Stimulated activated CD4-positive, alpha-beta T cell treated with anti-CD3 and anti-CD28 coated beads, Interleukin-15, amount 100 ng/mL, for 48 hours (primary cell): ENCODE data around the gene ZDHHC5.
"Not testable (repeated sequence)": the region's sequence is repeated elsewhere in the genome, so short reads cannot be mapped to it uniquely, and the experiment has no call there.

Experiments used
- DNase-seq, 2 donors: peaks; one replicate each; pipeline ENCODE4 v3.0.0-alpha.2; 2020; ENCODE audit warnings: low read depth in 2 of 2

The ZDHHC5 gene

DNA sequence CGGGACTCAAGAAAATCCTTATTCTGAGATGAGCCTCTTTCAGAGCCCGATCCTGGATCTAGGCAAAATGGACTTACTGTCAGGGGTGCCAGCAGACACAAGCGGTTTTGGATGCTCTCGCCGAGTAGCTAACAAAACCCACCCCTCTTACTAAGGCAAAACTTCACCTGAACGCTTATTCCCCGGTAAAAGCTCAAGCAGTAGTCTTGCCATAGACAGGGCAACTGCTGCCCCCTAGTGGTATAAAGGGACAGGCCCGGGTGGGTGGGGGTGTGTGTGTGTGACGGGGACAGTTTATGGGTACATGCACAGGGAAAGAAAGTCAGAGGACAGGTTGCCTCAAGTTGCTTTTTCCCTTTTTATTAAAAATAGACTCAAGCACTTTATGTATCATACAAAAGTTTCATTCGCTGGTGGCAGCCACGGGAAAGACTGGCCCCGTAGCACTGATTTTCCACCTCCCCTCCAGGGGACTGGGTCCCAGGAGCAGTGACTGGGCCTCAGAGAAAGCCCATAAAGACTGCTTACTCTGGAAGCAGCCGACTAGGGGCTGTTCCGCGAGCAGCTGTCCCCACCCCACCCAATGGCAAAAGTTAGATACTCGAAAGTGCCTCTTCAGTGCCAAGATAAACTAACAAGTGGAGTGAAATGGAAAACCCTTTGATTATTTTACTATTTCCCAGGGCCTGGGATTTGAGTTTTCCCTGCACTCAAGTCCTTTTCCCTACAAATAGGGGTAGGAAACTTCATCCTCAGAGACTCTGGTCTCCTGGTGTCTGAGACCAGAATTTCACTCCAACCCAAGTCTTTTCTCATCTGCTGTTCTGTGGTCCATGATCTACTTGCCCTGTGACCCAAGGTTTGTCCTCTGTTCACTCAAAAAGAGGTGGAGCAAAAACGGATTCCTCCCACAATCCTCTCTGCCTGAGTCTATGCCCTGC, 22.9 kb upstream of the ZDHHC5 start:
- peak; percentile 78 to 86 for DNase-seq

DNA sequence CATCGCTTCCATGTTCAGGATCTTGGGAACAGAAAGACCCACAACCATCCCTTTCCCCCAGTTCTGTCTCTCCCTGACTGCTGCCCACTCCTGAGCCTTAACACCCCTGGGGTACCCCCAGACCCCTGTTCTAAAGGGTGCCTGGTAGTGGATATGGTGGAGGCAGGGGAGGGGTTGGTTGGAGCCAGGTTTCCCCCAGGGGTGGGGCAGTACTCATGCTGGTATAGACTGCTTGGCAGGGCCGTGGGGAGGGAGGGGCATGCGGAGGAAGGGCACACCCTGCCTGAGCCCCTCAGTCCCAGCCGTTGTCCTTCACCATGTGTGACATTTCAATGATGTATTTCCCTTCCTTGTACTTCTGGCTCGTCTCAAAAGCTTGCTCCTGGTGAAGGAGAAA, 22.2 kb upstream of the ZDHHC5 start:
- DNase-seq = no peak

DNA sequence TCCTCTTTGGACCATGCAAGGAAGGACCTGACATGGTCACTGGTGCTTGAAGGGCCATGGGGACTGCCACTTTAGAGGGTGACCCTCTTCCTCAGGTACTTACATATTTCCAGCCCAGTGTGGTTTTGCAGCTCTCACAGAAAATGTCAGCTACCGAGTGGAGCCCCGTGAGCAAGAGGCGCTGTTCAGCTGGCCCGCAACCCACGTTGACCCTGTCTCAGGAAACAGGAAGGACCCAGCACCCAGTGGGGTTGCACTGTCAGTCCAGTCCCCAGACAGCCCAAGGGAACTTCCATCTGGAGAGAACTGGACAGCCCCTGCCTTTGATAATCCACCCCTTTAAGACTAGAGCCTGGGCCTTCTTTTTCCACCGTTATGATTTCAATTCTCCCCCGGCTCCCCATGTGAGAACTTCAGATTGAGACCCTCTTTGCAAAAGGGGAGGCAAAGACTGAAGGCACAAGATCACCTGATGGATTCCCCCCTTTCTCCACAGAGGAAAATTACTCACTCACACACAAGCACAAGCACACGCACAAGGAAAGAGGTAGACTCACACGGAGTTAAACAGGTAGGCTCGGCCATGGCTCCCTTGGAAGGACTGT, 21.6 kb upstream of the ZDHHC5 start:
- no peak for DNase-seq

DNA sequence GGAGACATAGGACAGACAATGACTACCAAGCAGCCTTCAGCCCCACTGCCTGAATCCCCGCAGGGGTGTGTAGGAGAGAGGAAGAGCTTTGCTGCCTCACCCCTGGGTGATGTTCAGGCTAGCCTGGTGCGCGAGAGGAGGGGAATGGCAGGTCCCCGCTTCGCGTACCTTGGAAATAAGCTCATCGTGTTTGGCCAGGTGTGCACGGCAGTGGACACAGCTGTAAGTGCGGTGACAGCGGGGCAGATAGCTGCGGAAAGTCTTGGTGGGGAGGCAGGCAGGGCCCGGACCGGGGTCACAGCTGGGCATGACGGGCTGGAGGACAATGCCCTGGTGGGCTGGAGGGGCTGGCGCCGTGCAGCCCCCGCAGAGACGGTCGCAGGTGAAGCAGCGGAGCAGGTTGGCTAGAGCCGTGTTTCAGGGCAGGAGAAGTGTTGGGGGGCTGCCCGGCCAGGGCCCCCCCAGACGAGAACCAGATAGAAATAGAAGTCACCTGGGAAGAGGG, 21.1 kb upstream of the ZDHHC5 start:
- no peak for DNase-seq

DNA sequence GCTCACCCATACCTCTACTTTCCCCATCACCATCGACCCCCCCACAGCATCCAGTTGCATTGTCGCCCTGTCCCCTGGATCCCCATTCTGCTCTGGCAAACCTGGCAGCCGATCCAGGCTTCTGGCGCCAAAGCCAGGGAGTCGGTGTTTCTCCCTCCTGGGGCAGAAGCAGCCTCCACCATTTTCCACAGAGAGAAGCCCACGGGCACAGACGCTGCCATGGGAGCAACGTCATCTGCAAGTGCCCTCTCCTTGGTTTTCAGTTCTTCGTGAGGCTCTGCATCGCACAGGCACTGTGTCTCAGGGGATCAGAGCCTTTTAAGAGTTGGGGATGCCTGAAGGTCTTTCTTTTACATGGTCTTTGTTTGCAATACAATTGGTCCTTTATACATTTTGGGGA, 20.5 kb upstream of the ZDHHC5 start:
- no peak for DNase-seq

DNA sequence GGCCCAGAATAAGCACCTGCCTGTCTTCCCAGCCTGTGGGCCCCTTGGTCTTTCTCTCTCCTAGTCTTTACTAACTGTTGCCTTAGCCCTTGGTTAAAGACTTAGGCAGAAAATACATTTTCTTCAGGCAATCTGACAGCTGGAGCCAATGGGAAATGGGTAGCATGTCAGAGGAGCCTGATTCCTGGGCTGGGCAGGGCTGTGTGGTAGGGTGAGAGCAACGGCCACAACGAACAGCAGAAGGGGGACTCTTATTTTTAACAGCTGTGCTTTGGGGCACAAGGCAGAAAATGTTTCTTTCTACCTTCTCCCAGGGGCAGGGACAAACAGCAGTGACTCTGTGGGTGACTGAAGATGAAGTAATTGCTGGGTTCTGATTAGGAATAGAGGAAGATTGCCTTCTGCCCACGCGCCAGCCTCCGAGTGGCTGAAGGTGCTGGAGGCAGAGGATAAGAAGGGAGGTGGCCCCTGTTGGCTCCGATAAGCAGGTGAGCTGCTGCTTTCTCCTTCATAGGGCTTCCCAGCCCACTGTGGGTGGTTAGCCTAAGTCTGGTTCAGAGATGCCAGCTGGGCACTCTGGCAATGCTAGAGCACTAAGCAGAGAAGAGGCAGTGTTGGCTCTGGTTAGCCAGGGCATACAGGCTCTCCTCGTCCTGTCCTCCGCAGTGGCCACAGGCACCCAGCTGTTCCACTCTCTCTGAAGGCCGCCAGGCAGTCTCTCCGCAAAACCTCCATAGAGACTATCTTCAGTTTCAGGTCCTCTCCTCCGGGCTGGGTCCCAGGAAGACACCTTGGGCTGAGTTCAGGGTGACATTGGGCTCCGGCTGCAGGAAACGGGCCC, 19.7 kb upstream of the ZDHHC5 start:
- no peak for DNase-seq

- DNase-seq = no peak
Observed at GRCh38 chr11:57648801-57649735, 18.8 kb upstream of the ZDHHC5 start.

DNA sequence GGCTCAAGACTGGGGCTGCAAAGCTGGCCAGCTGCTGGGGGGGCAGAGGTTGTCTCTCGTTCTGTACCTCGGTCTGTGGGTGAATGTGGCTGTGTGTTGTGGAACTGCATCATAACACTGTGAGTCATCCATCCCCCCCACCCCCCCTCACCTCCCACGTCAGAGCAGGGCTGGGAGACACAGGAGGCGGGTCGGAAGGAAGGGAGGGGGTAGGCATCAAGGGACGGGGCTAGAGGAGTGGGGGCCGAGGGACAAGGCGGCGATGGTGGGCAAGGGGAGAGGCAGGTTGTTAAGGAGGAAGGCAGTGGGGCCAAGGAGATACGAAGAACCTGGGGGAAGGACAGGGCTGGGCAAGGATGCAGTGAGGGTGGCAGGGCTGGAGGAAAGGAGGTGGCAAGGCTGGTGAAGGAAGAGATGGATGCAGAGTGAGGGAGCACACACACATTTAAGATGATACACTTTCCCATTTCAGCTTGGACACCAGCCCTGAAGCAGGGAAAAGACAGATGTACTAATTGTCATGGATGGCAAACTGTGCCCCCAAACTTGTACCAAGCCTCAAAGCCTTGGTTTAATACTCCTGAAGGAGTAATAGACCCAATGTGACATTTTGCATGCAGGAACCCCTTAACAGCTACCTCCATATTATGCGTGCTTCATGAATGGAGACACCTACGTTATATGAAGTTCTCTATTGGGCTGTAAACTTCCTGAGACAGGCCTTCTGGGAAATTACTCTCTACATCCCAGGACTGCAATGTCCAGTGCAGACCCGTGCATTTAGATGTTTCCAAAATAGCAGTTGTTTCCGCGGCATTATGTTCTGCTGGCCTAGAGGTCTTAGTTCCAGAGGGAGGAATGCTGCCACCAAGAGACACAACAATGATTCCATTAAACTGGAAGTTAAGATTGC, 17.8 kb upstream of the ZDHHC5 start, which contains the start of gene YPEL4:
YPEL4 (minus strand) TSS at position 87 of the 913 bp plus-strand sequence. CDS start 2,805 bp downstream, outside the sequence.
- peak; percentile 23 to 43 for DNase-seq

GRCh38 chr11:57650739-57651090, 17.2 kb upstream of the ZDHHC5 start:
- DNase-seq = no peak

DNA sequence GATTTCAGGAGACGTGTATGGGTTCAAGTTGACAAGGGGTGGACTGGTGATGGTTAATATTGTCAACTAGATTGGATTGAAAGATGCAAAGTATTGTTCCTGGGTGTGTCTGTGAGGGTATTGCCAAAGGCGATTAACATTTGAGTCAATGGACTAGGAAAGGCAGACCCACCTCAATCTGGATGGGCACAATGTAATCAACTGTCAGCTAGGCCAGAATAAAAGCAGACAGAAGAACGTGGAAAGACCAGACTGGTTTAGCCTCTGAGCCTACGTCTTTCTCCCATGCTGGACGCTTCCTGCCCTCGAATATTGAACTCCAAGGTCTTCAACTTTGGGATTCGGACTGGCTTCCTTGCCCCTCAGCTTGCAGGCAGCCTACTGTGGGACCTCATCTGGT, 16.5 kb upstream of the ZDHHC5 start:
- DNase-seq = no peak

GRCh38 chr11:57652230-57652629, 15.7 kb upstream of the ZDHHC5 start:
- not testable (repeated sequence) for DNase-seq

DNA sequence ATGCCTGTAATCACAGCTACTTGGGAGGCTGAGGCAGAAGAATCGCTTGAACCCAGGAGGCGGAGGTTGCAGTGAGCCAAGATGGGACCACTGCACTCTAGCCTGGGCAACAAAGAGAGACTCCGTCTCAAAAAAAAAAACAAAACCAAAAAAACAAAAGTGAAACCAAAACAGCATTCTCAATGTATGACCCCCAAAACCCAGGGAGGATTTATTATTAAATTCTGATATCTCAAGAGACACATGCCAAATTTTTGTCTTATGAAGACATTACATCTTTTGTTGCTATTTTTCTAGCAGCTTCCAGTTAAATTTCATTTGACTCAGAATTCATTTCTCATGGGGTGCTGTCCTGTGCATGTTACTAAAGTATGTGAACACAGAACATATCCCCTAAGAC, 15.3 kb upstream of the ZDHHC5 start:
- DNase-seq = no peak

DNA sequence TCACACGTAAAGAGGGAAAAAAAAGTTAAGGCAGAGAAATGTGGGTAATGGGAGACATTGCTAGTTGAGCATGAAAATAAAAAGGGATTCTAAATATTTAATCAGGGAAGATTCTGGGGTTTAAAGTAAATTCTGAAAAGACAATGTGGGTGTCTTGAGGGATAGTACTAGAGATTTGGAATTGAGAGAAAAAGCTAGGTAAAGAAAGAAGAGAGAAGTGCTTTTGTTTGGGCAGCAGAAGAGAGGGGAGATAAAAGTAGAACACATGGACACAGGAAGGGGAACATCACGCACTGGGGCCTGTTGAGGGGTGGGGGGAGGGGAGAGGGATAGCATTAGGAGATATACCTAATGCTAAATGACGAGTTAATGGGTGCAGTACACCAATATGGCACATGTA, 14.8 kb upstream of the ZDHHC5 start:
- DNase-seq = no peak

DNA sequence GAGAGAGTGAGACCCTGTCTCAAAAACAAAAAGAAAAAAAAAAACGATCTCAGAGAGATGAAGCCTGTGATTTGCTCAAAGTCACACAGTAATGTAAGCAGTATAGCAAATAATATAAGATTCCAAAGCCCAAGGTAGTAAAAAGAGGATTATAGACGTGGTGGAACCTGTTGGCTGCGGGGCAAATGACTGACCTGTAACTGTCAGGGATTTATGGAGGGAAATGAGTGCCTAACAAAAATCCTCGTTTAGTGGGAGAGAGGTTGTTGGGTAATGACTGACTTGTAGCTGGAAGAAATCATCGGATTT, 11.1 kb upstream of the ZDHHC5 start:
- DNase-seq = no peak

DNA sequence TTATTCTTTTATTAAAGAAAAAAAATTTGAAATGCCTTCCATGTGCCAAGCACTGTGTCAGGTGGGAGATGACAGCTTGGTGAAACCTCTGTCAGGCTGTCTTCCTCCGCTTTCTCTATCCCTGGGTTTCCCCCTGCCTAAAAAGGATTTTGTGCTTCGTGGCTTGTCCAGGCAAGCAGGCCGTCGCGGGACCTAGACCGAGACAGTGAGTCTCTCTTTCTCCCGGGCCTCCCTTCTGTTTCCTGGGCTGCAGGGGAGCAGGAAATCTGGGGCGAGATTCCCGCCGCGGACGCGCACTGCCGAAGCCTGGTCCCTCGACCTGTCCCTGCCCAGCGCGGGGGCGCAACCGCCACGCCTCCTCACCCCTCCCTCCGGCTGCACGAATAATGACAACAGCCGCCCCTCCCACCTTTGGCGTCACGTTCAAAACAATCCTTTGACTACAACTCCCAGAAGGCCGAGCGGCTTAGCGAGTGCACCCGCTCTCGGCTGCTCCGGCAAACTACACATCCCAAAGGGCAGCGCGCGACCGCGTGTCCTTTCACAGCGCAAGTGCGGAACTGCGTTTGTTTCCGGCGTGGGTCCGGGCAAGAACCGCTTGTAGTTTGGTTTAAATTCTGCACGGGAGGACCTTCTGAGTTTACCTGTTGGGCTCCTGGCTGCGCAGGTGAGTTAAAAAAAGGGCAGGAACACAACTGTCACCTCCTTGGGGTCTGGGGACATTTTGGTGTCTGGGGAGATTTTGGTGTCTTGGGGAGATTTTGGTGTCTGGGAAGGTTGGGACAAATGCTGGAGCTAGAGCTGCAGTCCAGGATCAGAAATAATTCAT, 10.5 kb upstream of the ZDHHC5 start, which contains the start of gene CLP1:
CLP1 (plus strand) TSS at position 569 of the 829 bp plus-strand sequence. CDS start 1,715 bp downstream, outside the sequence.
- peak; percentile 96 to 99 for DNase-seq

DNA sequence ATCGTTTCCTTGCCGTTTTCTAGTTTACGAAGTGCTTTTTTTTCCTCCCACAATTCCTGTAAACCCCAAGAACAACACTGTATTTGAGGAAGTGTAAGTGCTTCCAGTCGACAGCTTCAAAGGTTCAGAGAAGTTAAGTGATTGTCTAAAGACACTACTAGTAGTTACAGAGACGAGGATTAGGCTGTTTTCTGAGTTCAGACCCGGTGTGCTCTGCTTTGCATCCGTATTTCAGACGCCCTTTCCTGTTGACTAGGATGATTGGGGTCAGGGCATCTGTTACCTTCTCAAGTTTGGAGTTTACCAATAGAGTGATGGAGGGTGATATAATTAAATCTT, 9.9 kb upstream of the ZDHHC5 start:
- DNase-seq = no peak

DNA sequence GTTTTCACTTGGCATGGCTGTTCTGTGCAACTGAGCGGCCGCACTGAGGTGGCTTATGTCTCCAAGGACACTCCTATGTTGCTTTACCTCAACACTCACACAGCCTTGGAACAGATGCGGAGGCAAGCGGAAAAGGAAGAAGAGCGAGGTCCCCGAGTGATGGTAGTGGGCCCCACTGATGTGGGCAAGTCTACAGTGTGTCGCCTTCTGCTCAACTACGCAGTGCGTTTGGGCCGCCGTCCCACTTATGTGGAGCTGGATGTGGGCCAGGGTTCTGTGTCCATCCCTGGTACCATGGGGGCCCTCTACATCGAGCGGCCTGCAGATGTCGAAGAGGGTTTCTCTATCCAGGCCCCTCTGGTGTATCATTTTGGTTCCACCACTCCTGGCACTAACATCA, 8.2 kb upstream of the ZDHHC5 start:
- DNase-seq = no peak

DNA sequence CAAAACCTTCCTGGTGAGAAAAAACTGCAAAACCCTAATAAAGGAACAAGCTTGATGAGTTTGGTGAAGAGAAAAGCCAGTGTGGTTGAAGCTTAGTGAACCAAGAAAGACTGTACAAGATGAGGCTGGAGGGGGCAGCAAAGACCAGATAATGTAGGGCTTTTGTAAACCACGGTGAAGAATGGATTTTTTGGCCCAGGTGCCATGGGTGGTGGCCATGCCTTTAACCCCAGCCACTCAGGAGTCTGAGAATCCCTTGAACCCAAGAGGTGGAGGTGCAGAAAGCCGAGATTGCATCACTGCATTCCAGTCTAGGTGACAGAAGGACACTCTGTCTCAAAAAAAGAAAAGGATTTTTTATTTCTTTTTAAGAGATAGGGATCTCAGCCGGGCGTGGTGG, 5.0 kb upstream of the ZDHHC5 start:
- DNase-seq = no peak

- no peak for DNase-seq
Observed at GRCh38 chr11:57663975-57664374, 3.9 kb upstream of the ZDHHC5 start.
